GM21619 (cell line): ENCODE results near the gene EDARADD.
A peak's percentile ranks its signal among the peaks of the same experiment; 100 is the strongest.
"Not testable (repeated sequence)": the region's sequence is repeated elsewhere in the genome, so short reads cannot be mapped to it uniquely, and the experiment has no call there.

Source experiments
- ATAC-seq: cut with Tn5 transposase; IDR thresholded peaks from one replicate; pipeline ENCODE4 v1.9.1; 2021; ENCODE audit not compliant: unreplicated experiment

Gene EDARADD

DNA sequence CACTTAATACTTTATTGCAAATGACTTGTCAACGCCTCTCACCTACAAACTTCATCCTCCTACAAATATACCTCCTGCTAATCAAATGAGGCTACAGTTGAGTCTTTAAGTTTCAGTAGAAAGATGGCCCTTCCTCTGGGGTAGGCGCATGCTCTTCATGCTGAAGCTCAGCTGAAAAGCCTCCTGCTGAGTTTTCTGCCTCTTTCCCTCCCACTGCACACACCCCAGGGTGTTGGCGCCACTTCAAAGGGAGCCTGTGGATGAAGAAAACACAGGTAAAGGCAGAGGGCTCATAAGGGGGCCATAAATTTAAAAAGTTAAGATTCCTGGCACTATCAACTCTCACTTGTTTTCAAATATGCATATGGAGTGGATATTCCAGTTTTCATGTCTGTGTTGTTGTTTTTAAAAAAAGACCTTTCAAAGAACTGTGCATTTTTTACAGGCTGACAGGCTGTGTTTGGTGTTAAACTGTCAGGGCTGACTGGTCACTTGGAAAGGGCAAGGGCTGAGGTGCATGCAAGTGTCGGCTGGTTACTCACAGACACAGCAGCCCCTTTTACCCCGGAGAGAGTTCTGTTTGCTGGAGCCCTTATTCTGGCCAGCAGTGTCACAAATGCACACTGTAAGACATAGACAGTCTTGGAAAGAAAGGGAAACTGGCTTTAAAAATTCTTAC, 86.8 kb downstream of the EDARADD start:
- no peak for ATAC-seq

- no peak for ATAC-seq
Observed at GRCh38 chr1:236484310-236484971, 90.4 kb downstream of the EDARADD start.

GRCh38 chr1:236486356-236487002, 92.4 kb downstream of the EDARADD start:
- ATAC-seq = no peak

DNA sequence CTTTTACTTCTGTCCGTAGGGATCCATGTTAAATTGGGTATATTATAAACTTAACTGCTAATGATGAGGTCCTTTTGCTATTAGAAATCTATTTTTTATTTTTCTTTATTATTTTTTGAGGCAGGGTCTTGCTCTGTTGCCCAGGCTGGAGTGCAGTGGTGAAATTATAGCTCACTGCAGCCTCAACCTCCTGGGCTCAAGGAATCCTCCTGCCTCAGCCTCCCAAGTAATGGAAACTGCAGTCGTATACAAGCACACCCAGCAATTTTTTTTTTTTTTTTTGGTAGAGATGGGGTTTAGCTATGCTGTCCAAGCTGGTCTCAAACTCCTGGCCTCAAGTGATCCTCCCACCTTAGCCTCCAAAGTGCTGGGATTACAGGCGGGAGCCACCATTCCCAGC, 95.1 kb downstream of the EDARADD start:
- ATAC-seq = not testable (repeated sequence)

DNA sequence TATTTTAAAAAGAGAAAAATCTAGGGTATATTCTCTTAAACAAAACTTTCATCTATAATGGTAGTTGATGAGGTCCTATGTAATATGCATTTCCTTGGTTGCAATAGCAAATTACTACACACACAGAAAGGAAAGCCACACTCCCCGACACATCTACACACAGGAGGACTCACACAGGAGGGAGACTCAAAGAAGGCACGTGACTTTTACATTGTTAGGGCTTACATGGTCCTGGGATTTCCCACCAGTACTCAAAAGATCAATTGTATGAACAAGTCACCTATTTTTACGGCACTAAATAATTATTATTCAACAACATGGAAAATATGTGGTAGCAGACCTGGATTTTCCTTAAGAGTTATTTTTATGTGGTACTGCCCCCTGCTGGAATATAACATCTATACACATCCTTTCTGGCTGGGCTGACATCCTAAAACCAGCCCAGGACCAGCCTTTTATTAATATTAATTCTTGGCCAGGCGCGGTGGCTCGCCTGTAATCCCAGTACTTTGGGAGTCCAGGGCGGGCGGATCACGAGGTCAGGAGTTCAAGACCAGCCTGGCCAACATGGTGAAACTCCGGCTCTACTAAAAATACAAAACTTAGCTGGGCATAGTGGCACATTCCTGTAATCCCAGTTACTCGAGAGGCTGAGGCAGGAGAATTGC, 95.8 kb downstream of the EDARADD start:
- peak; percentile 63 for ATAC-seq

GRCh38 chr1:236491469-236492136, 97.5 kb downstream of the EDARADD start:
- ATAC-seq = no peak

- no peak for ATAC-seq
Observed at GRCh38 chr1:236492378-236492777, 98.3 kb downstream of the EDARADD start.

- ATAC-seq = no peak
Observed at GRCh38 chr1:236494082-236494481, 100.0 kb downstream of the EDARADD start.

GRCh38 chr1:236494586-236495466, 100.7 kb downstream of the EDARADD start:
- no peak for ATAC-seq

DNA sequence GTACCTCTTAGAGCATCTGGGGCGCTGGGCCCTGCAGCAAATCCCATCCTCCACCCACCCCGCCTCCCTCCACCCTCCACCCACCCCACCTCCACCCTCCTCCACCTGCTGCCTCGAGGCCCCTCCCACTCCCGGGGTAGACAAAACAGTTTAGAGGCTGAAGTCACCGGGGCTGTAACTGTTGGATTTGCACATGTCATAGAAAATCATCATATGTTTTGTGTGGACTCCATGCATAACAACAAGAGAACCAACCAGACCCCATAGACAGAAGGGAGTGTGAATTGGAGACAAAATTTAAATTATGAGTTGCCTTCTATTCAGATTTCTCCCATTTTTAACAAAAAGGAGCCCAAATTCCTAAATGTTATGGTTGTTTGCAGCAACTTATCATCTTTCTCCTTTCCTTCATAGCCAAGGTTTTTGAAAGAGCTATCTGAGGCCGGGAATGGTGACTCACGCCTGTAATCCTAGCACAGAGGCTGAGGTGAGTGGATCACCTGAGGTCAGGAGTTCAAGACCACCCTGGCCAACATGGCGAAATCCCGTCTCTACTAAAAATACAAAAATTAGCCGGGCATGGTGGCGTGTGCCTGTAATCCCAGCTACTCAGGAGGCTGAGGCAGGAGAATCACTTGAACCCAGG, 101.5 kb downstream of the EDARADD start:
- ATAC-seq = no peak

DNA sequence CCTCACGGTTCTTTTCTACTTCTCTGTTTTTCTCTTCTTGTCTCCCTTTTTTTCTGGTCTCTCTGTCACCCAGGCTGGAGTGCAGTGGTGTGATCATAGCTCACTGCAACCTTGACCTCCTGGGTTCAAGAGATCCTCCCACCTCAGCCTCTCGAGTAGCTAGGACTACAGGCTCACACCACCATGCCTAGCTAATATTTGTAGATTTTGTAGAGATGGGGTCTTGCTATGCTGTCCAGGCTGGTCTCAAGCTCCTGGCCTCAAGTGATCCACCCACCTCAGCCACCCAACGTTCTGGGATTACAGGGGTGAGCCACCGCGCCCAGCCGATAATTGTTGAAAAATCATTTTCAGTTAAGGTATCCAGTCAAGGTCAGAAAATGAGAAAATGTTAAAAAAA, 103.8 kb downstream of the EDARADD start:
- ATAC-seq = no peak

GRCh38 chr1:236501093-236501492, 107.0 kb downstream of the EDARADD start:
- no peak for ATAC-seq

- ATAC-seq = no peak
Observed at GRCh38 chr1:236502579-236502971, 108.5 kb downstream of the EDARADD start.

- ATAC-seq = no peak
Observed at GRCh38 chr1:236502972-236503639, 109.0 kb downstream of the EDARADD start.

DNA sequence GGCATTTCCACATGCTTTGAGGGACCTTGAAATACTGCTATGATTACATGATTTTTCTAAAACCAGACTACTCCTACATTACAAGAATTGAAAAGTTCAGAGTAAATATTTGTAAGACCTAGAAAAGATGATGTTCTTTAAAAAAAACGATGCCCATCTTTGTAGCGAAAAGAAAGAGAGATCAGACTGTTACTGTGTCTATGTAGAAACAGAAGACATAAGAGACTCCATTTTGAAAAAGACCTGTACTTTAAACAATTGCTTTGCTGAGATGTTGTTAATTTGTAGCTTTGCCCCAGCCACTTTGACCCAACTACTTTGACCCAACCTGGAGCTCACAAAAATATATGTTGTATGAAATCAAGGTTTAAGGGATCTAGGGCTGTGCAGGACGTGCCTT, 110.3 kb downstream of the EDARADD start:
- ATAC-seq = not testable (repeated sequence)

DNA sequence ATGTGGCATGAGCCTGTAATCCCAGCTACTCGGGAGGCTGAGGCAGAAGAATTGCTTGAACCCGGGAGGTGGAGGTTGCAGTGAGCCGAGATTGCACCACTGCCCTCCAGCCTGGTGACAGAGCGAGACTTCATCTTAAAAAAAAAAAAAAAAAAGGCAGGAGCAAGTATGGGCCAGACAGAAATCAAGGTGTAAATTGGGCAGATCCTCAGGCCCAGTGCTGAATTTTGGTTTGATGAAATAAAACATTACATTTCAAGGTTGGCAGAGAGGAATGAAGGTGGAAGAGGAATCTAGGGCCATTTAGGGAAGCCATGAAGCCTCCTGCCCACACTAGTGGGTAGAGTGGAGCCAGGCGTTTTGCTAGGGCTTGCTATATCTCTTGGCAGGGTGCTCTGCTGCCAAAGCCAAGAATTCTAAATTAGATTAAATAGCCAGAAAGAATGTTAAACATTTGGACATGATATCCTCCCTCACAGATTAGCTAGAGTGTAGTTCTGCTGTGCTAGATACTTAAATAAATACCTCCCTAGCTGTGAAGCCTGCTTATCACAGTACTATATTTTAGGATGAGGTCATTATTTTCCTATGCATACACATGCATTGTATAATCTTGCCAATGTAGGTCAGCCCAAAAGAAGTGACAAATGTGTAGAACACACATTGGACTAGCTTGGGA, 113.1 kb downstream of the EDARADD start:
- ATAC-seq = no peak

- ATAC-seq = peak; percentile 64
Observed at GRCh38 chr1:236508593-236509027, 114.5 kb downstream of the EDARADD start.

DNA sequence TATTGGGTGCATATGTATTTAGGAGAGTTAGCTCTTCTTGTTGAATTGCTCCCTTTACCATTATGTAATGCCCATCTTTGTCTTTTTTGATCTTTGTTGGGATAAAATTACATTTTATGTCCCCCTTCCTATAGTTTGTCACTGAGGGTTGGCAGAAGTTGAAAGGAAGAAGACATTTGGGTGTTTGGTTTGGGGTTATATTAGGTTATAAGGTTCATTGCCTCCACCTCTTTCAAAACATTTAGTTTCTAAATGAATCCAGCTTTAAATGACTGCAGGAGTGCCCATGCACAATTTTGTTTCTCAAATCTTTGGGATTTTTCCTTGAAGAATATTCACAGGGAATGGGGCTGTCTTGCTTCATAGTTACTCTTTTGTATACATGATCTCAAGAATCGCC, 115.1 kb downstream of the EDARADD start:
- ATAC-seq = no peak
